Lung (tissue), 12 donors: ENCODE results near the gene ACACB. TPM values are rescaled to one million over a fixed set of nuclear protein-coding genes. Genes with fewer than 3 reads are reported as not detected.

ENCODE experiments used
- ATAC-seq: fragments of 200-7000 bp; cut with Tn5 transposase; one replicate; pipeline ENCODE4 v1.9.1; 2020; ENCODE audit warnings: moderate number of reproducible peaks; ENCODE audit not compliant: insufficient read depth, low FRiP score
- DNase-seq, 3 donors: peaks; one replicate each; pipeline ENCODE4 v3.0.0-alpha.2; 2013 to 2017
- H3K27ac ChIP-seq, 2 donors: one replicate each; pipeline ENCODE4 v1.5.1; 2013; ENCODE audit warnings: mild to moderate bottlenecking in 2 of 2, moderate library complexity in 2 of 2, control low read depth in 1 of 2, inconsistent platforms in 1 of 2, low read depth in 1 of 2, low read length in 1 of 2
- H3K27me3 ChIP-seq, 3 donors: one replicate each; pipeline ENCODE4 v1.5.1; 2013; ENCODE audit warnings: low read length in 2 of 3; ENCODE audit not compliant: control insufficient read depth in 3 of 3, insufficient read depth in 3 of 3
- H3K36me3 ChIP-seq, 4 donors: one replicate each; pipeline ENCODE4 v1.5.1; 2013; ENCODE audit warnings: low read length in 4 of 4, mild to moderate bottlenecking in 1 of 4, moderate library complexity in 1 of 4; ENCODE audit not compliant: control insufficient read depth in 4 of 4, insufficient read depth in 4 of 4
- H3K4me1 ChIP-seq, 5 donors: one replicate each; pipeline ENCODE4 v1.5.1; 2013; ENCODE audit warnings: low read length in 5 of 5, mild to moderate bottlenecking in 2 of 5, moderate library complexity in 1 of 5; ENCODE audit not compliant: control insufficient read depth in 5 of 5, insufficient read depth in 5 of 5
- H3K4me3 ChIP-seq: one replicate; pipeline ENCODE4 v1.5.1; 2013; ENCODE audit warnings: mild to moderate bottlenecking, control low read depth, moderate library complexity
- H3K9ac ChIP-seq, 2 donors: one replicate each; pipeline ENCODE4 v1.5.1; 2013; ENCODE audit warnings: low read length in 2 of 2, control low read depth in 1 of 2; ENCODE audit not compliant: insufficient read depth in 1 of 2
- H3K9me3 ChIP-seq, 4 donors: one replicate each; pipeline ENCODE4 v1.5.1; 2013; ENCODE audit warnings: low read length in 3 of 4, mild to moderate bottlenecking in 1 of 4, moderate library complexity in 1 of 4; ENCODE audit not compliant: control insufficient read depth in 4 of 4, insufficient read depth in 3 of 4
- CTCF ChIP-seq: IDR thresholded peaks from 2 replicates; pipeline ENCODE4 v1.5.1; 2012; ENCODE audit warnings: mild to moderate bottlenecking; ENCODE audit errors: control extremely low read depth, extremely low read depth
- WGBS, 2 donors: extraction: QIAGEN DNeasy Blood & Tissue Kit; methylation state at CpG; one replicate each; pipeline ENCODE4 v1.1.7; 2013; 5-methylcytosine and 5-hydroxymethylcytosine counted together
- polyA plus RNA-seq, 2 donors: library from polyadenylated mRNA; stranded (reverse); fragments of 200-250 nt; gene quantifications; one replicate each; pipeline ENCODE4 v1.2.1, GENCODE V29; 2013
- total RNA-seq, 2 donors: library from RNA; depleted of rRNA in 1 of 2; stranded (reverse); fragments of >200 nt in 1 of 2; gene quantifications; one replicate each; pipeline ENCODE4 v1.2.1, GENCODE V29; 2014 to 2021
- donor health status: control.
- donor health status: control.
- donor health status: Bipolar disorder and iron deficiency.
- donor health status: healthy.
- donor health status: DM: yes; HTN: yes; CAD: no.

ACACB gene
- total and polyA plus RNA-seq, 4 donors: 2.9 to 24.5 (median 18.2) TPM

DNA sequence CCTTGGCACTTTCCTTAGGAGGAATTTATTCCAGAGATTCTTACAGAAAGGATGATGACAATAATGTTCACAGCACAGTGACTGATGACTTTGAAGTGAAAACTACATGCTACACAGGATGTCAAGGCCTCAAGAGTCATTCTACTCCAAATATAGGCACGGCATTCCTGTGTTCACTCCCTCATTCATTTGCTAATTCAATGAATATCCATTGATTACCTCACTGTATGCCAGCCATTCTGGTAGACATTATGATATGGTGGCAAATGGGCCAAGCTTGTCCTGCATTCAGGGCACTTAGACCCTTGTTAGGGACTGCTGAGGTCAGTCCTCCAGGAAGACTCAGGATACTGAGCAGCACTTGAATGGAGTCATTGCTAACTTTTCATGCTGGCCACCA, 144.7 kb downstream of the ACACB start:
- no peaks in the 10 kb centered on the region for H3K9me3 ChIP-seq
- no peak overlapping the region for H3K27ac ChIP-seq
- no peak for TF ChIP-seq CTCF
- H3K4me1 ChIP-seq: peaks cover 0 to 5% (median 0%) of the 10 kb centered on the region in 5 donors
- H3K27me3 ChIP-seq: no peaks in the 10 kb centered on the region
- H3K9ac ChIP-seq: no peak overlapping the region
- DNase-seq: no peak
- H3K4me3 ChIP-seq: no peak overlapping the region
- no peak for ATAC-seq
- H3K36me3 ChIP-seq: peaks cover 10 to 45% (median 12%) of the 10 kb centered on the region in 4 donors
- 89 to 97% methylated on average over 1 of the region's 1 CpG for WGBS, 2 donors

DNA sequence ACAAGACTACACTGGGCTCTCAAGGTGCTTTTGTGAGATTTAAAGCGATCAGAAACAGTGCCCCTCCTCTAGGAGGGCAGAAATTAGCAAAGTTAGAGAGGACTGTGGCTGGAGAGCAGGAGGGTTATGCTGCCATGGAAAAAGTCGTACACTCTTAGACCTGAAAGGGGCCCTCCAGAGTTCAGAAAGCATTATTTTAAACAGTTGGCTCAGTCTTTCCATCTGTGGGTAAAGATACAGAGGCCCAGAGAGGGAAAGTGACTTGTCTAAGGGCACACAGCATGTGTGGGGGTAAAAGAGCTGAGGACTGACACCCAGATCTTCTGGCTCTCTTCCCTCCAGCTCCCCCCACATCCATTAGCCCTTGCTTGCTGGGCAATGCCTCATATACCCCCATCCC, 145.6 kb downstream of the ACACB start:
- TF ChIP-seq CTCF: no peak
- no peak overlapping the region for H3K4me3 ChIP-seq
- peaks cover 10 to 44% (median 14%) of the 10 kb centered on the region in 4 donors for H3K36me3 ChIP-seq
- H3K9ac ChIP-seq: no peak overlapping the region
- H3K9me3 ChIP-seq: no peaks in the 10 kb centered on the region
- H3K27me3 ChIP-seq: no peaks in the 10 kb centered on the region
- no peak overlapping the region for H3K27ac ChIP-seq
- peaks cover 0 to 5% (median 0%) of the 10 kb centered on the region in 5 donors for H3K4me1 ChIP-seq
- no peak for DNase-seq
- 87 to 93% methylated on average over 2 of the region's 2 CpGs for WGBS, 2 donors
- ATAC-seq: no peak

DNA sequence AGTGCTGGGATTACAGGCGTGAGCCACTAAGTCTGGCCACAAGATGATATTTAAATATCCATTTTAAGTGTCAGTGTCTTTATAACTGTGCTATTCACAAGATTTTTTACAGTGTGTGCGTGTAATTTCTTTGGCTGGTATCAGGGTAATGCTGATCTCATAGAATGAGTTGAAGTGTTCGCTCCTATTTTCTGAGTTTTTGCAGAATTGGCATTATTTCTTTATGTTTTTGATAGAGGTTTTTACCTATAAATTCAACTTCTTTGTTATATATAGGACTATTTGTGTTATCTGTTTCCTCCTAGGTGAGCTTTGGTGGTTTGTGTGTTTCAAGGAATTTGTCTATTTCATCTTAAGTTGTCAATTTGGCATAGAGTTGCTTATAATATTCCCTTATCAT, 147.1 kb downstream of the ACACB start:
- no peak for DNase-seq
- H3K9ac ChIP-seq: no peak overlapping the region
- H3K9me3 ChIP-seq: no peaks in the 10 kb centered on the region
- WGBS, 2 donors: 96 to 98% methylated on average over 3 of the region's 3 CpGs
- no peak overlapping the region for H3K27ac ChIP-seq
- H3K36me3 ChIP-seq: peaks cover 10 to 40% (median 18%) of the 10 kb centered on the region in 4 donors
- H3K4me1 ChIP-seq: peaks cover 0 to 5% (median 0%) of the 10 kb centered on the region in 5 donors
- H3K27me3 ChIP-seq: no peaks in the 10 kb centered on the region
- no peak overlapping the region for H3K4me3 ChIP-seq
- ATAC-seq: no peak
- TF ChIP-seq CTCF: no peak
